ENCODE data around the gene SELENOH.
A peak's percentile ranks its signal among the peaks of the same experiment; 100 is the strongest.
"Not testable (repeated sequence)": the region's sequence is repeated elsewhere in the genome, so short reads cannot be mapped to it uniquely, and the experiment has no call there.

Gene SELENOH, protein sequence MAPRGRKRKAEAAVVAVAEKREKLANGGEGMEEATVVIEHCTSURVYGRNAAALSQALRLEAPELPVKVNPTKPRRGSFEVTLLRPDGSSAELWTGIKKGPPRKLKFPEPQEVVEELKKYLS

DNA sequence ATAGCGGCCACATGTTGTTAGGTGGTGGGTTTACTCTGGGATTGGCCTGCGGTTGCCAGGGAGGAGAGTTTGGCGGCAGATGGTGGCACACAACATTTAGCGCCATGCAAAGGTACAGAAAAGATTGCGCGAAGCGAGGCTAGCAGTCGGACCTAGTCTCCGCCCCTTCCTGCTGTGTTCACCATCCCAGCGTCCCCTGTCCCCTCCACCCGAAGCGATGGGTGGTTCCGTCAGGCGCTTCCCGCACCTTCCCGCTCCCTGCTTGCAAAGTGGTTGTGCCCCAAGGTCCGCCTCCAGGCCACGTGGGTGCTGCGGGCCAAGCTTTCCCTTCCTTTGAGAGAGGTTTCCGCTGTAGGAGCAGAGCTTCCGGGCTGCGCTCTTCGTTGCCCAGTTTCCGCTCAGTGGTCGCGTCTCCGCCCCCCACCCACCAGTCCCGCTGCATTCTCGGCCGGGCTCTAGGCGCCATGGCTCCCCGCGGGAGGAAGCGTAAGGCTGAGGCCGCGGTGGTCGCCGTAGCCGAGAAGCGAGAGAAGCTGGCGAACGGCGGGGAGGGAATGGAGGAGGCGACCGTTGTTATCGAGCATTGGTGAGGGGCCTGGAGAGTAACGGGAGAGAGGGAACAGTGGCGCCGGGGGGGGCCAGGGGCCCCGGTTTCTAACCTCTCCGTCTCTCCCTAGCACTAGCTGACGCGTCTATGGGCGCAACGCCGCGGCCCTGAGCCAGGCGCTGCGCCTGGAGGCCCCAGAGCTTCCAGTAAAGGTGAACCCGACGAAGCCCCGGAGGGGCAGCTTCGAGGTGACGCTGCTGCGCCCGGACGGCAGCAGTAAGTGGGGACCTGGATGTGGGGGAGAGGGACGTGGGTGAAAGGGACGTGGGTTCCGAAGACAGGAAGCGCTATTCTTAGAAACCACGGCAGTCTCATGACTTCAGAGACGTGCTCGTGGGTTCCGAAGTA, at the start of gene SELENOH:
Gene SELENOH, plus strand, starts transcription at position 360 of the 955 bp plus-strand sequence. Its CDS starts 105 bp downstream, at position 465.
- ATAC-seq (peak; percentile 95), DNase-seq (peak; percentile 95)

DNA sequence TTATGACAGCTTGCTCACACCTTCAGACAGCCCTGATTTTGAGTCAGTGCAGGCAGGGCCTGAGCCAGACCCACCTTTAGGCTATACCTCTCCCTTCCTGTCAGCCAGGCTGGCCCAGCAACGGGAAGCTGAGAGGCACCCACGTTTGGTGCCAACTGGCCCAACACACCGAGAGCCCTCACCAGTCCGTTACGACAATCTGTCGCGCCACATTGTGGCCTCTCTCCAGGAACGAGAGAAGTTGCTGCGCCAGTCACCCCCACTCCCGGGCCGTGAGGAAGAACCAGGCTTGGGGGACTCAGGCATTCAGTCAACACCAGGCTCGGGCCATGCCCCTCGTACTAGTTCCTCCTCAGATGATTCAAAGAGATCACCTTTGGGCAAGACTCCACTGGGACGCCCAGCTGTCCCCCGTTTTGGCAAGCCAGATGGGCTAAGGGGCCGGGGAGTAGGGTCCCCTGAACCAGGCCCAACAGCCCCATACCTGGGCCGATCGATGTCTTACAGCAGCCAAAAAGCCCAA, 42.4 kb upstream of the SELENOH start:
- DNase-seq (no peak), ATAC-seq (no peak)

DNA sequence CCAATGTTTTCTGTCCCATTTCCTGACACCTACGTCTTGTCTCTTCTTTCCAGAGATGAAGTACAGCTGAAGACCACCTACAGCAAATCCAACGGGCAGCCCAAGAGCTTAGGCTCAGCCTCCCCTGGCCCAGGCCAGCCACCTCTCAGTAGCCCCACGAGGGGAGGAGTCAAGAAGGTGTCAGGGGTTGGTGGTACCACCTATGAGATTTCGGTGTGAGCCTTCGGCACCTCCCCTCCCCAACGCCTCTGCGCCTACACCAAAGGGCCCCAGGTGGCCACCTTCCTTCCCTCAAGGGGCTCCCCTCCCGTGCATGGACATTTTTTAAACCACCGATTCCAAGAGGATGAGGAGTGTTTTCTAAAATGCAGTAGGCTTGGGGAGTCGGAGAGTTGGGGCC, 41.5 kb upstream of the SELENOH start:
- ATAC-seq (no peak), DNase-seq (no peak)

DNA sequence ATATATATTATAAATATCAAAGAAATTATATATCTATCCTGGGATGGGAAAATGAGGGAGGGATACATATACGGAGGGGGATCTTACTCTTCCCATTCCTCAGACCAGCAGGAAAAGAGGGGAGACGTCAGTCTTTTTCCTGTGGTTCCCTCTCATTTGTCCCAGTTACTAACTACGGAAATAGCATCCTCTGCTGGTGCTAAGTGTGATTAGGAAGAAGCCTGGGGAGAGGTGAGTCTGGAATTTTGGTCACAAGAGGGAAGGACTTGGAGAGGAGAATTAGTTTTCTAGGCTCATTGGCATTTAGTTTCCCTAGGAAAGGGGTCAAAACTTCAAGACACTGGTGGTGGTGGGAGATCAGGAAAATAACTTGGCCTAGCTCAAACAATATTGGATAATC, 40.9 kb upstream of the SELENOH start:
- ATAC-seq: no peak
- no peak for DNase-seq

DNA sequence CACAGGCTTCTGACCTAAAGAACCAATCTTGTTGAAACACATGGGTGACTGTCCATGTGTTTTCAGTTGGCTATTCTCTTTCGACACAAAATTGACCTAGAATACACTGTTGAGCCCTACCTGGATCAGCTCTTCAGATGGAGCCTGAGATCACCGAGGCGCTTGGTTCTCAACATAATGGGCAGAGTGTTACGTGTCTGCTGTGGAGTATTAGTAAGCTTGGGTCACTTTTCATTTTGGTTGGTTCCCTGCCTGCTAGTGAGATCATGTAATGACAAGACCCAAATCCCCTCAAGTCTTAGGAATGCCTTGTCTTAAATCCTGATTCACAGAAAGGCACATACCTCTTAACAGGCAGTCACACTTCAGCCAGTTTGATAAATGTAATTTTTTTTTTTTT, 38.0 kb upstream of the SELENOH start:
- no peak for ATAC-seq
- DNase-seq: no peak

DNA sequence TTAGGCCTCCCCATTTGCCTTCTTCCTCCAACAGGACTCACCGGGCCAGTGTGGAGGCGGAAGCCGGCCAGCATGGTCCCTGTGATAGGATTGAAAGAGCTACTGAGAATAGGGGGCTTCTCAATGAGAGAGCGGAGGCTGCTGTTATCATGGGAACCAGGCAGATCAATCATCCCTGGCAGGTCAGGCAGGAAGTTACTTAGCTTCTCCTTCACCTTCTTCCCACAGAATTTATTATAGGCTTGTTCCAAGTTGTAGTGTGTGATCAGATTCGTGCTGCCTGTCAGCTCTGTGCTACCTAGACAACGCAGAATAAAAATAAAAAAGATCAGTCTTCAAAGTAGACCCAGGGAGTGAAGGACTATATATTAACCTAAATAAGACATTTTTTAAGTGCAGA, 36.4 kb upstream of the SELENOH start:
- no peak for ATAC-seq

DNA sequence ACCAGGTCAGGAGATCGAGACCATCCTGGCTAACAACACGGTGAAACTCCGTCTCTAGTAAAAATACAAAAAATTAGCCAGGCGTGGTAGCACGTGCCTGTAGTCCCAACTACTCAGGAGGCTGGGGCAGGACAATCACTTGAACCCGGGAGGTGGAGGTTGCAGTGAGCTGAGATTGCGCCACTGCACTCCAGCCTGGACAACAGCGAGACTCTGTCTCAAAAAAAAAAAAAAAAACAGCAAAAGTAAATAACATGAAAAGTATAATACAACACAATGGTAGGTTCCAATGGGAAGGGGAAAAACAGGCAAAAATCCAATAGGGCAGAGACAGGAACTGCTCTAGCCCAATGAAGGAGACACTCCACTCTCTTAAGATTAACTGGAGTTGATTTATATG, 35.9 kb upstream of the SELENOH start:
- not testable (repeated sequence) for ATAC-seq, DNase-seq

More for the DNA sequence above, 36.4 kb upstream of the SELENOH start:
- no peak for DNase-seq

DNA sequence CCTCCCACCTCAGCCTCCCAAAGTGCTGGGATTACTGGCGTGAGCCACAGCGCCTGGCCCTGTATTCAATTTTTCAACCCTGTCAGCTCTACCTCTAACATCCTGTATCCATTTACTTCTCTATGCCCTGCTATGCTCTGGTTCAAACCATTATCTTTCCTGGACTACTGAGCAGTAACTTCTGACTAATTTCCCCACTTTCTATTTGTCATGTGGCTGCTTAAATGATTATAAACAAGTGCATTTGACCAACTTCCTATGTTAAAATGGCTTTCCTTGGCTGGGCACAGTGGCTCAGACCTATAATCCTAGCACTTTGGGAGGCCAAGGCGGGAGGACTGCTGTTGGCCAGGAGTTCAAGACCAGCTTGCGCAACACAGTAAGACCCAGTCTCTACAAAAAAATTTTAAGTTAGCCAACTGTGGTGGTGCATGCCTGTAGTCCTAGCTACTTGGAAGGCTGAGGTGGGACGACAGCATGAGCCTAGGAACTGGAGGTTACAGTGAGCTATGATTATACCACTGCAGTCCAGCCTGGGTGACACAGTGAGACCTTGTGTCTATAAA, 31.4 kb upstream of the SELENOH start:
- ATAC-seq: no peak
- DNase-seq: no peak

DNA sequence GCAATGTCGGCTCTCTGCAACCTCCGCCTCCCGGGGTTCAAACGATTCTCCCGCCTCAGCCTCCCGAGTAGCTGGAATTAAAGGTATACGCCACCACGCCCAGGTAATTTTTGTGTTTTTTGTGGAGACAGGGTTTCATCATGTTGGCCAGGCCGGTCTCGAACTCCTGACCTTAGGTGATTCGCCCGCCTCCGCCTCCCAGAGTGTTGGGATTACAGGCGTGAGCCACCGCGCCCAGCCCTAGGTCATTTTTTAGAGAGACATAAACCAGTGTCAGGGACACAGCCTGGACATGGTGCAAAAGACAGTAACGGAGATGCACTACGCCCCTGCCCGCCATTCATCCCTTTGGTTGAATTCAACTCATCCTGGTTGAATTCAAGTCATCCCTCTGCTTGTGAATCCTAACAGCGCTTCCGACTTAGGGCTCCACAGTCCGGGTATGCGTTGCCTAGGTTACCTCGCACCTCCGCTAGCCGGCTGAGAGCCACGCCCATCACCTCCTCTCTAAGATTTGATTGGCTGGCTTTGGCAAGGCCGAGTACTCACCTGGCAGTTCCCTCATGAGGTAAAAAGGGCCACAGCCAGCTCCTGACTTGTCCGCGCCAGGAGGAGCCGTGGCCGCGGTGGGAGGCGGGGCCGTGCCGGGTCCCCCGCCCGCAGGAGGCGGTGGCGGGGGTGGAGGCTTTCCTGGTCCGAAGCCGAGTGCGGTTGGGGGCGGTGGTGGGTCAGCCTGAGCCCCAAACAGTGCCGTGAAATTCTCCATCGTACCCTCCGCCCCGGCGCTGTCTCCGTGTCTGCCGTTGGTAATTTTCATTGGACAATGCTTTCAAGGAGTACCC, 29.7 kb upstream of the SELENOH start, which contains the start of gene MED19:
Gene MED19, minus strand, starts transcription at position 802 of the 842 bp plus-strand sequence. Its CDS starts 36 bp downstream, at position 766.
- peak; percentile 48 for ATAC-seq
- peak; percentile 76 for DNase-seq

DNA sequence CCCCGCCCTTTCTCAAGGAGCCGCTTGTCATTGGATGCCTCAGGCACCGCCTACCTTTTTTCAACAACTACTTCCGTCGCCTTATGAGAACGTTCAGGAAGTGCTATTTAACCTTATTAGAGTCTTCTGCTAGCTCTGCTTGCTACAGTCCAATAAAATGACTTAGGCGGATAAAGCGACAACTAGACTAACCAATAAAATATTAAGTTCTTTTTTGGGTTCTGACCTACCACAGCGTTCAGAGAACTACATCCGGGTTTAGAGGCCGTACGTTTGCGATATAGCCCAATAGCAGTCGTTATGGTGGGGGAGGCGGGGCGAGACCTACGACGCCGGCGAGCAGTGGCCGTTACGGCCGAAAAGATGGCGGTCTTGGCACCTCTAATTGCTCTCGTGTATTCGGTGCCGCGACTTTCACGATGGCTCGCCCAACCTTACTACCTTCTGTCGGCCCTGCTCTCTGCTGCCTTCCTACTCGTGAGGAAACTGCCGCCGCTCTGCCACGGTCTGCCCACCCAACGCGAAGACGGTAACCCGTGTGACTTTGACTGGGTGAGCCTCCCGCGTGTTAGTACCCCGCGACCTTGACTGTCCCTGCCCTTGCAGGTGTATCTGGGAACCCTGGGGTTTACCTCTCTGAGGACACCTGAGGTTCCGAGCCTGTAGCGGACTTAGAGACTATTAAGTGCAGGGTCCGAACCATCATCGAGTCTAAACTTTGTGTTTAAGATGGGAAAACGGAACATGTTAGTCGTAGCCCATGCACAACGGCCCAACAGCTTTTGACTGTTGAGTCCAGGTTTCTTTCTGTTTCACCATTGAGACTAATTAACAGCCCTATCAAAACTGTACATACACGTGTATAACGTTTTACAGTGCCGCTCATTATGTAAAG, 28.8 kb upstream of the SELENOH start, which contains the start of gene TMX2:
Gene TMX2, plus strand, starts transcription at position 338 of the 895 bp plus-strand sequence. Its CDS starts 26 bp downstream, at position 364.
- DNase-seq (peak; percentile 89), ATAC-seq (peak; percentile 95)

DNA sequence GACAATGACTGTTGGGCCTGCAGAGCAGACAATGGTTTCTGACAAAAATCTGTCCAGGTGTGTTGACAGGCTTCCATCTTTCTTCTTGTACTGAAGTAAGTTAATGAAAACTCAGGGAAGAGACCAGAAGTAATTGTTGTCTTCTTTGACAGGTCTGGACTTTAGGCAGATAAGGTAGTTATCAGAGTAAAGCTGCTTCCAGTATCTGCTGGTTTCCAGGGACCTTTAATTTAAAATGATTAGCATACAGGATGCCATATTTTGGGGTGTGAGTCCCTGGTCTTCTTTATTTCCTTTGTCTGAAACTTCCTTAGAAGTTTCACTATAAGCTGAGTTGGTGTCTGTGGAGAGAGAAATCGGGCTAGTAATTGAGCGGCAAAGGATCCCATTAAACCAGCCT, 27.5 kb upstream of the SELENOH start:
- no peak for DNase-seq
- ATAC-seq: no peak

DNA sequence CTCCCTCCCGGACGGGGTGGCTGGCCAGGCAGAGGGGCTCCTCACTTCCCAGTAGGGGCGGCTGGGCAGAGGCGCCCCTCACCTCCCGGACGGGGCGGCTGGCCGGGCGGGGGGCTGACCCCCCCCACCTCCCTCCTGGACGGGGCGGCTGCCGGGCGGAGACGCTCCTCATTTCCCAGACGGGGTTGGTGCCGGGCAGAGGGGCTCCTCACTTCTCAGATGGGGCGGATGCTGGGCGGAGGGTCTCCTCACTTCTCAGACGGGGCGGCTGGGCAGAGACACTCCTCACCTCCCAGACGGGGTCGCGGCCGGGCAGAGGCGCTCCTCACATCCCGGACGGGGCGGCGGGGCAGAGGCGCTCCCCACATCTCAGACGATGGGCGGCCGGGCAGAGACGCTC, 24.6 kb upstream of the SELENOH start:
- not testable (repeated sequence) for ATAC-seq

DNA sequence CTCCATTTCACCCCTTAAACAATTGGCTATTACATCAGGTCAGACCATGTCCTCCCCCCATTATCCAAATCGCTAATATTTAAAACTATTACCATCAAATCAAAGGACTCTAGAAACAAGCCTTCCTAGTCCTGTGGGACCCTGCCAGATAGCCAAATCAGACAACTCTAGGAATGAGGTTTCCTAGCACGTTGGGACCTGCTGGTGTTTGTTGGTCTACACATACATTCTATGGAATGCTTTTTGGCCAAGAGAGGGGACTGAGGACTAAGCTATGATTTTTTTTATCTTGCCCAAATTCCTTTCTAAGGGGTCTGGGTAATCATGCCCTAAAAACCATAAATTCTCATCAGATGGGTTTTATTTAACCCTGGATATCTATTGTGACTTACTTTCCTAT, 14.1 kb upstream of the SELENOH start:
- DNase-seq: no peak
- no peak for ATAC-seq

More for the DNA sequence above, 24.6 kb upstream of the SELENOH start:
- DNase-seq: not testable (repeated sequence)

DNA sequence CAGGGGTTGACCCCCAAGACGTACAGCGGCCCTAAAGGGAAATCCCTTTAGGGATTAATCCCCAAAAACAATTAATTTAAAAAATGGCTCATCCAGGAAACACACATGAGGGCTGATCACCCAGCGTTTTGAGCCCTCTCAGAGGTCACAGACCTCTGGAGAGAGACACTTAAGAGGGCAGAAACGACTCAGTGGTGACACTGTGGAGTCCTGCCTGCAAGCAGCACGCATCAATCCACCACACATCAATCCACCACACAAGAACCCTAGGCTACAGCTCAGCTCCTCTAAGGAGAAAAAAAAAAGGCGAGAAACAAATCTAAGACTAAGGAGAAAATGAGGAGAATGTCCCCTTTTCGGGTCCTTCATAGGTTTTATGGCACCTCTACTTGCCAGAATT, 12.5 kb upstream of the SELENOH start:
- ATAC-seq: no peak
- no peak for DNase-seq

DNA sequence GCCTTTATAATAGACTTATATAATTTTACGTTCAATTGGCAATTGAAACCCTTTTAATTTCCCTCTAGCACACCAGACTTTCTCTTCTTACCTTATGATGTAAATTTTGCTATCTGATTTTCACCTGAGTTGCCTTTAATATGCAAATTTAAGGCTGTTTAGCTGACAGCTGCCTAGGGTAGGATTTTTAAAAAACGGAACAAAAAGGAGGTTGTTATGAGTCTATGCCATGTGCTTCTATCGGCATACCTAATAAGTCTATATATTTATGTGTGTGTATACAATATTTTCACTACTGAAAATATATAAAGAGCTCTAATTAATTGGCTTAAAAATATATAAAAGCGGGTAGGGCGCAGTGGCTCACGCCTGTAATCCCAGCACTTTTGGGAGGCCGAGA, 11.8 kb upstream of the SELENOH start:
- no peak for ATAC-seq
- no peak for DNase-seq

DNA sequence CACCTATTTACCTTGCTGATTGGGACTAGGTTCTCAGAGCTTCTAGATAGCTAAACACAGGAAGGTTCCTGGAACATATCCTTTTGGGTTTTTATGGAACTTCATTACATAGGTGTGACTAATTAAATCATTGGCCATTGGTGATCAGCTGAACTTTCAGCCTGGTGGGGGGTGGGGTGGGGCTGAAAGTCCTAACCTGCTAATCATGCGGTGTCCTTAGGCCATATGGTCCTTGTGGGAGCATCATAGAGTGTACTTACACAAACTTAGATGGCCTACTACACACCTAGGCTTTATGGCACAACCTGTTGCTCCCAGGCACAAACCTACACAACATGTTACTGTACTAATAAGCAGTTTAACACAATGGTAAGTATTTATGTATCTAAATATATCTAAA, 8.6 kb upstream of the SELENOH start:
- no peak for ATAC-seq
- no peak for DNase-seq

DNA sequence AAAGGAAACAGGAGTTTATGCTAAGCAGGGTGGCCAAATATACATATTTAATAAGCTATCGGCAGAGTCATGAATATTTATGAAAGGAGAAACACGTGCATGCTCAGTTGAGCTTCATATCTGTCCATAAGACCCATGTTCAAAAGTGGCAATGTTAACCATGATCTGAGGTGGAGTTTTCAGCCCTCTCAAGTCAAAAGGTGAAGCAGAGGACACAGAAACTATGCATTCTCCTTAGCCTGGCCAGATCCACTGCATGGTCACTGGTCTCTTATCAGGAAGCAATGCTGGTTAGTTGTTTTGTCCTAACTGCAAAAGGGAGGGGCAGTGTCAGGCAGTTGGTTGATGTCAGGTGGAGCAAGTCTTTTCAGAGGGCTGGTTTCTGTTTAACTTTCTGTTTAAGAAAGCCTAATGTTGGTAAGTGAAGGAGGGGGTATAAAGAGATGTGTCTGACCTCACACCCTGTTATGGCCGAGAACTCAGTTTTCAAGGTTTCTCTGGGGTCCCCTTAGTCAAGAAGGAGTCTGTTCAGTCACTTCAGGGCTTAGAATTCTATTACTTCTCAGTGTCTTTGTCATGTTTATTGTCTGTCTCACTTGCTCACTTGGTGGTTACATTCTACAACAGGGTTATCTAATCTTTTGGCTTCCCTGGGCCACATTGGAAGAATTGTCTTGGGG, 5.5 kb upstream of the SELENOH start:
- ATAC-seq: no peak
- no peak for DNase-seq

DNA sequence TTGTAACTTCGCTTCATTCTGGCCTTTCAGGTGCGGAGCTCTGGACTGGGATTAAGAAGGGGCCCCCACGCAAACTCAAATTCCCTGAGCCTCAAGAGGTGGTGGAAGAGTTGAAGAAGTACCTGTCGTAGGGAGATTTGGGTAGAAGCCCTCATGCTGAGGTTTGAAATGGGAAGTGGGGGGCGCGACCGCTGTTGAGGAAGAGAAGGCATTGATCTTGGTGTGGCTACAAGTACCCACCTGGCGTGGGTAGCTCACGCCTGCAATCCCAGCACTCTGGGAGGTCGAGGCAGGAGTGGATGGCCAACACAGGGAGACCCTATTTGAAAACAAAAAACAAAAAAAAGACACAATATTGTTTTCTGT, 779 bp downstream of the SELENOH start:
- no peak for ATAC-seq
- DNase-seq: no peak

DNA sequence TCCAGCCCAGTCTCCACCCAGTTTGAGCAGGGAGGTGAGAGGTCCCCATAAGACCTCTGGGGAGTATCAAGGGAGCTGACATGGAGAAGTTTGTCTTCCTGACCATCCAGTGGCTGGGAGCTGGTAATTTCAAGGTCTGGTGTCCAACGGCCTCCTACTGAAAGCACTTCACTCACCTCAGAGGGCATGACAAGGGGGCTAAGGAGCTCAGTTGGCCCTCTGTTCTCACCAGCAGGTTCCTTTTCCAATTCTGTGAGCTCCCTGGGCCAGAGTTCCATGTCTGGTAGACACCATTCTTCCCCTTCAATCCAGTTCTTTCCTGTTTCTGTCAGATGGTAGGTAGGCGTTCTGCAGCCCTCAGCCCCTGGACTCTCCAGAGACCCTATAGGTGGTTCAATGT, 3.1 kb downstream of the SELENOH start:
- ATAC-seq: no peak
- no peak for DNase-seq

DNA sequence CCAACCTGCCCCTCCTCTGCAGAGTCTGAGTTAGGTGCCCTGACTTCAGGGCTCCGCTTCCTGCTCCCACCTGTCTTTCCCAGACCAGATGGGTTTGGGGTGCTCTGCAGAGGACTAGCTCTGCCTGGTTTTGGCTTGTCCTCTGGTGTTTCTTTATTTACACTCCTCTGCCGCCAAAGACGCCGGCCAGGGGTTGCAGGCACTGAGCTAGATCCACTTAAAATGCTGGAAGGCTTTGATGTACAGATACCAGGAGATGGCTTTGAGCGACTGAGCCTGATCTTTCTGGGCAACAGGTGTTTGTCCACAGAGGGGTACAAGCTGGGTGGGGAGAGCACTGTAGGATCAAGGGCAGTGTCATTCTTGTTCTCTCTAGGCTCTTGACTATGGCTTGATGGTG, 3.9 kb downstream of the SELENOH start:
- DNase-seq (no peak), ATAC-seq (no peak)
